ENCODE data around the gene RNF115. TPM values are rescaled to one million over a fixed set of nuclear protein-coding genes. Genes with fewer than 3 reads are reported as not detected.

Gene RNF115
- total and polyA plus RNA-seq, 2 of the 13 experiments (the other 11 are each of a cell fraction or from before 2014, with no cell fraction given): 6.0 to 10.1 TPM

- FAIRE-seq (peak; percentile 83), DNase-seq (ENCODE audit: low spot score) (peak; percentile 84), ATAC-seq (peak; percentile 83)
- ChIA-PET POLR2A (interaction anchor here (0.7 to 1.6 kb wide), 8 partner anchors 8 to 249 kb away, joined by 3 to 14 read pairs (median 4); partner anchors contain the start of gene PIAS3), CTCF (ENCODE audit: low intra/inter-chr PET ratio, low total read pairs) (no interaction called here)
- peak overlapping the region; percentile 66 for H3K9ac ChIP-seq (ENCODE audit: insufficient read depth, low read depth, low read length)
- H3K27ac ChIP-seq (ENCODE audit: extremely low read length, insufficient read depth, low read length): peak overlapping the region; percentile 90
- no peaks in the 10 kb centered on the region for H3K27me3 ChIP-seq (ENCODE audit: control insufficient read depth in 1 of 2, insufficient read depth in 2 of 2, low read length in 2 of 2)
- no peaks in the 10 kb centered on the region for H3K9me3 ChIP-seq (ENCODE audit: low read length)
- in situ Hi-C loops (cut with HindIII; ENCODE audit: extremely low pct_ligation_motif_present, low pct_unique_long_range_greater_than_20kb): no loop called here
- H3K4me2 ChIP-seq (ENCODE audit: low read depth, low read length): peak overlapping the region; percentile 83
- no peaks in the 10 kb centered on the region for H3K79me2 ChIP-seq (ENCODE audit: insufficient read depth, low read length)
- no TSS peak for BruUV-seq (replicated peaks)
- no peaks in the 10 kb centered on the region for H4K20me1 ChIP-seq (ENCODE audit: insufficient read depth, low read length)
- H3K4me3 ChIP-seq (replicated peaks in 1 of 3; ENCODE audit: insufficient read depth in 1 of 3, low read depth in 2 of 3, low read length in 3 of 3): peak overlapping the region; percentile 28 to 53 (median 35); a peak in 4 of 6 replicates
- peaks cover 76% of the 10 kb centered on the region for H3K4me1 ChIP-seq (ENCODE audit: insufficient read depth, low read length)
- intact Hi-C loops (cut with micrococcal nuclease; ENCODE audit: unreplicated experiment): loop anchor here (1.0 to 2.0 kb wide), 2 partner anchors 8 to 18 kb away; no protein-coding TSS in a partner anchor
- WGBS (ENCODE audit: low lambda C conversion rate): 1% methylated on average over 5 of the region's 6 CpGs
- H3K36me3 ChIP-seq (replicated peaks in 1 of 2; ENCODE audit: control insufficient read depth in 1 of 2, insufficient read depth in 2 of 2, low read length in 2 of 2): no peaks in the 10 kb centered on the region
- peak overlapping the region; percentile 89 for H2AFZ ChIP-seq (ENCODE audit: low read length)
- TF ChIP-seq ZEB1 (IDR thresholded peaks at IDR 0.05; ENCODE audit: insufficient replicate concordance, low read depth): peak; percentile 58
- TF ChIP-seq MTERF4 (CRISPR knock-in tag; IDR thresholded peaks at IDR 0.05): peak; percentile 84; the same call in 1 of the 2 replicates
- TF ChIP-seq HIC2 (CRISPR knock-in tag; IDR thresholded peaks at IDR 0.05; ENCODE audit: low read depth): peak; percentile 25; the same call in 1 of the 2 replicates
- peak; percentile 61; the same call in 1 of the 2 replicates for TF ChIP-seq KAT8 (CRISPR knock-in tag; IDR thresholded peaks at IDR 0.05)
- peak; percentile 26; the same call in 1 of the 2 replicates for TF ChIP-seq ARHGAP35 (CRISPR knock-in tag; IDR thresholded peaks at IDR 0.05; ENCODE audit: borderline replicate concordance)
- peak; percentile 49; the same call in 1 of the 2 replicates for TF ChIP-seq MTA1 (CRISPR knock-in tag; IDR thresholded peaks at IDR 0.05; ENCODE audit: borderline replicate concordance)
- peak; percentile 90; the same call in 1 of the 2 replicates for TF ChIP-seq HES4 (CRISPR knock-in tag; IDR thresholded peaks at IDR 0.05; ENCODE audit: borderline replicate concordance)
- no peak for TF ChIP-seq ATF7-NPFF (CRISPR knock-in tag; IDR thresholded peaks at IDR 0.05; ENCODE audit: low read depth)
- peak; percentile 76; the same call in 1 of the 2 replicates for TF ChIP-seq ZNF598 (CRISPR knock-in tag; IDR thresholded peaks at IDR 0.05; ENCODE audit: borderline replicate concordance)
- peak; percentile 78; the same call in 1 of the 2 replicates for TF ChIP-seq ZNF605 (CRISPR knock-in tag; IDR thresholded peaks at IDR 0.05)
- TF ChIP-seq THAP7 (CRISPR knock-in tag; IDR thresholded peaks at IDR 0.05): peak; percentile 69; the same call in 1 of the 2 replicates
- peak; percentile 91 for TF ChIP-seq MAX (IDR thresholded peaks at IDR 0.05)
- TF ChIP-seq PATZ1 (CRISPR knock-in tag; IDR thresholded peaks at IDR 0.05): peak; percentile 39; the same call in 1 of the 2 replicates
- TF ChIP-seq CHD2 (IDR thresholded peaks at IDR 0.05; ENCODE audit: low read depth, low read length): peak; percentile 44; the same call in 1 of the 2 replicates
Observed at GRCh38 chr1:145714524-145715111, 109.3 kb downstream of the RNF115 start.

Measured in HepG2 (cell line).